Astrocyte (in vitro differentiated cells and primary cell): ENCODE data around the gene LCN10.

Experiments used
- CTCF ChIP-seq: IDR thresholded peaks from 2 replicates; pipeline ENCODE4 v1.5.1; 2011; ENCODE audit warnings: low read depth, mild to moderate bottlenecking, inconsistent platforms, low read length, moderate library complexity; ENCODE audit not compliant: insufficient read depth
- EZH2 ChIP-seq: IDR thresholded peaks from 2 replicates; pipeline ENCODE4 v1.6.1; 2012; ENCODE audit warnings: mild to moderate bottlenecking, low read length, inconsistent platforms; ENCODE audit not compliant: insufficient read depth

GRCh38 chr9:136692185-136693134 lies 50.3 kb downstream of the LCN10 start:
- TF ChIP-seq EZH2: no peak
- TF ChIP-seq CTCF: no peak
